GM12892 (cell line): ENCODE measurements around the gene RAB37.

Experiments
- POLR2AphosphoS5 ChIP-seq: IDR thresholded peaks from 2 replicates; pipeline ENCODE4 v1.6.1; 2011; ENCODE audit warnings: low read depth, low read length, control low read depth
- TAF1 ChIP-seq: IDR thresholded peaks from 2 replicates; pipeline ENCODE4 v1.6.1; 2011; ENCODE audit warnings: low read depth, mild to moderate bottlenecking, control low read depth, low read length, borderline replicate concordance

DNA sequence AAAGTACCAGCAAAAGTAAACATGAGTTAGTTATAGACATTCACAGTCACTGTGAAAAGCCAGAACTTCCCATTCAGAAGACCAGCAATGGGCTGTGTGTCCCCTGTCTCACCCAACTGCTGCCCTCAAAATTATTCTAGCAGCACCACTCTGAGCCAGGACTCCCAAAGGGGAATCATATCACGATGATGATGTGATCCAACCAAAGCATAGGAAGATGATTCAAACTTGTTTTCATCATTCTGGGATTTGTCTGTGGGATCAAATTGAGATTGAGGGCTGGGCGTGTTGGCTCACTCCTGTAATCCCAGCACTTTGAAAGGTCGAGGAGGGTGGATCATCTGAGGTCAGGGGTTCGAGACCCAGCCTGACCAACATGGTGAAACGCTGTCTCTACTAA is 45.5 kb downstream of the RAB37 start:
- TF ChIP-seq POLR2AphosphoS5 (no peak), TAF1 (no peak)
